MCF 10A (cell line): ENCODE measurements around the gene TRIM71. TPM values are rescaled to one million over a fixed set of nuclear protein-coding genes. Genes with fewer than 3 reads are reported as not detected.

Source experiments
- BruUV-seq: library from RNA; stranded (reverse); fragments of 400-500 nt; replicated peaks from 2 replicates; lab custom pipeline; 2021; lab: Mats Ljungman, UMichigan
- CTCF ChIA-PET: fragments of 300-600 bp; sonication (Branson Sonifier 250); formaldehyde crosslinking; extraction: SDS; loops from one replicate; lab custom pipeline; 2021; ENCODE audit warnings: antibody characterized with exemption, inconsistent platforms; lab: Yijun Ruan, JAX
- POLR2A ChIA-PET: fragments of 300-600, 350-650 bp; sonication (Branson Sonifier 250); formaldehyde crosslinking; extraction: SDS; loops from one replicate; lab custom pipeline; 2020; ENCODE audit warnings: antibody characterized with exemption, inconsistent platforms; lab: Yijun Ruan, JAX
- DNase-seq: peaks from one replicate; pipeline ENCODE4 v3.0.0-alpha.2; 2018; ENCODE audit not compliant: unreplicated experiment
- H3K27ac Mint-ChIP-seq: one replicate; pipeline ENCODE4 v1.8.0; 2022; ENCODE audit warnings: mild to moderate bottlenecking, low read depth, mixed read lengths; ENCODE audit not compliant: unreplicated experiment
- H3K27me3 Mint-ChIP-seq: one replicate; pipeline ENCODE4 v1.8.0; 2022; ENCODE audit warnings: mixed read lengths; ENCODE audit not compliant: insufficient read depth, unreplicated experiment
- H3K36me3 Mint-ChIP-seq: one replicate; pipeline ENCODE4 v1.8.0; 2022; ENCODE audit warnings: mild to moderate bottlenecking, moderate library complexity, mixed read lengths; ENCODE audit not compliant: insufficient read depth, unreplicated experiment
- H3K4me1 Mint-ChIP-seq: one replicate; pipeline ENCODE4 v1.8.0; 2022; ENCODE audit warnings: mixed read lengths; ENCODE audit not compliant: insufficient read depth, unreplicated experiment
- H3K4me3 Mint-ChIP-seq: one replicate; pipeline ENCODE4 v1.8.0; 2022; ENCODE audit warnings: mild to moderate bottlenecking, moderate library complexity, mixed read lengths; ENCODE audit not compliant: unreplicated experiment
- H3K9me3 Mint-ChIP-seq: one replicate; pipeline ENCODE4 v1.8.0; 2022; ENCODE audit warnings: mixed read lengths; ENCODE audit not compliant: unreplicated experiment
- CTCF ChIP-seq: fragments of 200-600 bp; IDR thresholded peaks from one replicate; pipeline ENCODE4 v1.8.0; 2022; ENCODE audit warnings: antibody characterized with exemption, mild to moderate bottlenecking; ENCODE audit not compliant: unreplicated experiment
- intact Hi-C: fragments of 100-400 bp; cut with micrococcal nuclease; formaldehyde crosslinking; loops from 2 replicates; pipeline ENCODE4 v1.14.1; 2022
- total RNA-seq: library from RNA; stranded (reverse); gene quantifications from 2 replicates; pipeline ENCODE4 v1.2.3, GENCODE V29; 2022

TRIM71 gene
- total RNA-seq, 1 experiment from 2014 or later = 0.05 TPM

- Mint-ChIP-seq H3K4me3 (no peak overlapping the region), H3K4me1 (peaks cover 16% of the 10 kb centered on the region), H3K36me3 (peaks cover 6% of the 10 kb centered on the region), H3K9me3 (no peaks in the 10 kb centered on the region), H3K27me3 (no peaks in the 10 kb centered on the region), H3K27ac (no peak overlapping the region)
- TF ChIP-seq CTCF = no peak
- ChIA-PET POLR2A (no interaction called here), CTCF (no interaction called here)
- DNase-seq = no peak
- BruUV-seq = no TSS peak
- intact Hi-C loops = no loop called here
These were observed 50.2 kb downstream of the TRIM71 start for GRCh38 chr3:32867954-32868353.

- no TSS peak for BruUV-seq
- peaks cover 23% of the 10 kb centered on the region for H3K4me1 Mint-ChIP-seq
- intact Hi-C loops = no loop called here
- H3K9me3 Mint-ChIP-seq = no peaks in the 10 kb centered on the region
- POLR2A ChIA-PET = interaction anchor here (1.0 kb wide), 1 partner anchor 45 kb away, joined by 4 read pairs; no protein-coding TSS in a partner anchor
- no peak for TF ChIP-seq CTCF
- no peaks in the 10 kb centered on the region for H3K27me3 Mint-ChIP-seq
- H3K36me3 Mint-ChIP-seq = peaks cover 6% of the 10 kb centered on the region
- H3K4me3 Mint-ChIP-seq = no peak overlapping the region
- CTCF ChIA-PET = interaction anchor here (0.6 kb wide), 1 partner anchor 50 kb away, joined by 8 read pairs; no protein-coding TSS in a partner anchor
- DNase-seq = no peak
- no peak overlapping the region for H3K27ac Mint-ChIP-seq
These were observed 51.1 kb downstream of the TRIM71 start for GRCh38 chr3:32868719-32869512.

GRCh38 chr3:32869513-32870047 is 51.8 kb downstream of the TRIM71 start:
- H3K4me1 Mint-ChIP-seq = peaks cover 23% of the 10 kb centered on the region
- BruUV-seq = no TSS peak

More at GRCh38 chr3:32869513-32870047, 51.8 kb downstream of the TRIM71 start:
- H3K27ac Mint-ChIP-seq = no peak overlapping the region
- H3K27me3 Mint-ChIP-seq = no peaks in the 10 kb centered on the region
- intact Hi-C loops = no loop called here
- H3K36me3 Mint-ChIP-seq = peaks cover 6% of the 10 kb centered on the region
- H3K4me3 Mint-ChIP-seq = no peak overlapping the region
- no peaks in the 10 kb centered on the region for H3K9me3 Mint-ChIP-seq
- no peak for TF ChIP-seq CTCF
- no peak for DNase-seq
- ChIA-PET CTCF (interaction anchor here (0.7 to 1.0 kb wide), 3 partner anchors 45 to 64 kb away, joined by 3 to 5 read pairs (median 3); no protein-coding TSS in a partner anchor), POLR2A (interaction anchor here (1.0 to 2.0 kb wide), 2 partner anchors 44 kb away, joined by 4 to 6 read pairs; no protein-coding TSS in a partner anchor)
